ENCODE measurements around the gene DCUN1D2.
"Not testable (repeated sequence)": the region's sequence is repeated elsewhere in the genome, so short reads cannot be mapped to it uniquely, and the experiment has no call there.

Gene DCUN1D2

GRCh38 chr13:113489171-113489548 is 1.4 kb downstream of the DCUN1D2 start:
- DNase-seq: no peak

DNA sequence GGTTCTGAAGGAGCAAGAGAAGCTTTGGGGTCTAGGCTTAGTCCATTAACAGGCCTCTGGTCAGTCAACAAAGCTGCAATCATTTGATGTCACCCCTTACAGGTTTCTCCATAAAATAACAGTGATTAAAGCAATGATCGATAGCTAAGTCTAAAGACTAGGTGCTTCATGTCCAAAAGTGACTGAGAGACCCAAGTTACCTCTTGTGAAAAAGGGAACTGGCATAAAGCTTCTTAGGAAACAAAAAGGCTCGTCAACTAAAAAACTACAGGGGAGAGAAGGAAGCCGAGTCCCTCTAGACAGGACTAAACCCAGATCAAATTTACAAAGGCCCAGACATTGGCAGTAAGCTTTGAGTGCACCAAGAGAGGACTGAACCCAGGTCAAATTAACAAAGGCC is 2.2 kb downstream of the DCUN1D2 start:
- DNase-seq: no peak

DNA sequence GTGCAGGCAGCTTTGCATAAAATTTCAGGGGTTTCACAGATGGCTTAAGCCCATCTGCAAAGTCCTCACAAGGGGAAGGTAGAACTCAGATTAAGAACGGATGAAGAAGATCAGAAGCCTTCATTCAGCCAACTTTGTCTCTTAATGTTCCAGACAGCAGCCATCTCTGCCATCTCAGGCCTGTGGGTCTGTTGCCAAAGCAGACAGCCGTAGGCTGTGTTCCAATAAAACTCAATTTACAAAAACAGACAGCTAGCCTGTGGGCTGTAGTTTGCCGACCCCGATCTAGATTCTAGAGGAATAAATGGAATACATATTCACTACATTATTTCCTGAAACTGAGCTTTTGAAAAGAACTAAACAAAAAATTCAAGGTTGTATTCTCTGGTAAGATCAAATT is 3.8 kb downstream of the DCUN1D2 start:
- no peak for DNase-seq

DNA sequence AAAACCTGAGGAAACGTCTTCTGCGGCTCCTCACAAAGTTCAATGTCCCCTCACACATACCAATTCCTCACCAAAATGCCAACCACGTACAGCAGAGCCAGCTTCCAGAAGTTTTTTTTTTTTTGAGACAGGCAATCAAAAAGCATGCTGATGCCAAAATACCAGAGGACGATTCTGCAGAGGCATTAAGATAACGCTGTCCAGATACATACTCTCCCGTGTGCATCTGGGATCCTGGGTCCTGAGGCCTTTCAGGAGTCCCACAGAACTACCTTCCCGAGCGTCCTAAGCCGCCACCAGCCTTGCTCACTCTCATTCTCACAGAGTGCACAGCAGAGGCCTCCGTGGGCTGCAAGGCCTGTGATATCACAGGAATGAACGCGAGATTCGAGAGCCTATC is 5.0 kb downstream of the DCUN1D2 start:
- DNase-seq: no peak

- DNase-seq: no peak
Measured at GRCh38 chr13:113483504-113484293, 6.8 kb downstream of the DCUN1D2 start.

DNA sequence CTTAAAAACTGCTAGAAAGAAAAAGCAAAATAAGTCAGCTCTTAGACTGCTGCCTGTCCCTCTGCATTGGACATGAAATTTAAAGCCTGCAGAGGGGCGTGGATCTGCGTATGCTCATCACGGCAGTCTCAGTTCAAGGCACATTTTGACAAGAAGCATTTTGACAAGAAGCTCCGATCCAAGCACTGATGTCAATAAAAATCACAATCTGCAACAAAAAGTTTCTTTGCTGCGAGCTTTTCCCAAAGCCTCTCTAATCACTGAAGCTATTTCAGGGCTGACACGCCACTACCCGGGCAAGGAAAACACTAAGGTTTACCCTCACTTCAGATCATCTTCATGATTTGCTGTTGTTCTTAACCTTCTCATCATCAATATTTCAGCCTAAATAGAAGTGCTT is 7.4 kb downstream of the DCUN1D2 start:
- DNase-seq: no peak

GRCh38 chr13:113479179-113479578 is 11.3 kb downstream of the DCUN1D2 start:
- no peak for DNase-seq

- DNase-seq: no peak
Measured at GRCh38 chr13:113477724-113478123, 12.8 kb downstream of the DCUN1D2 start.

DNA sequence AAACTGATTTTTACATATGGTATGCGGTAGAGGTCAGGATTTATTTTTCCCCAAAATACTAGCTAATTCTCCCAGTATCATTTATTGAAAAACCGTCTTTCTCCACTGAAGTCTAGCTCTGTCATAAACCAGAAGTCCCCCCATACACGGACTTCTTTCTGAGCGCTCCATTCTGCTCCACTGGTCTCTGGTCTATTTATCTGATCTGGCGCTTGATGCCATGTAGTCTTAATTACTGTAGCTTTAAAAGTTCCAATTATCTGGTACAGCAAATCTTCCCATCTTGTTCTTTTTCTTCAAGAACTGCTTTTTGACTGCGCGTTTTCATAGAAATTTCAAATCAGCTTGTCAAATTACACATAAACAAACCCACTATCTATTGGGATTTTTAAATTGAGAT is 13.7 kb downstream of the DCUN1D2 start:
- no peak for DNase-seq

- no peak for DNase-seq
Measured at GRCh38 chr13:113475911-113476310, 14.6 kb downstream of the DCUN1D2 start.

GRCh38 chr13:113475280-113475679 is 15.2 kb downstream of the DCUN1D2 start:
- no peak for DNase-seq

GRCh38 chr13:113474179-113474578 is 16.3 kb downstream of the DCUN1D2 start:
- no peak for DNase-seq

- DNase-seq: no peak
Measured at GRCh38 chr13:113472355-113473025, 18.0 kb downstream of the DCUN1D2 start.

DNA sequence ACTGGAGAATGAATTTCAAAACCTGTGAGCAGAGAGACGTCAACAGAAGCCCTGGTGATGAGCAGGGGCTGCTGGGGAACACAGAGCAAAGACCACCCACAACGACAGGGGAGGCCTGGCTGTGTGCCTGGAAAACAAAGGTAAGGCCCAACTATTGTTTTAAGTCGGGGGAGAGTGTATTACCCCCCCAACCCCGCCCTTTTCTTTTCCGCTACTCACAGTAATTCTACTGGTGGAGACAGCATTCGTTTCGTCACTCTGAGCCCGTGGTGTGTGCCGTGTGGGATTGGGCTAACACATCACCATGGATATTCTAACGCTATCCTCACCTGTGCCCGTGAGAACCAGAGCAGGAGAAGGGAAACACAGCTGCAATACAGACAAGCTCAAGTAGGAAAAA is 18.7 kb downstream of the DCUN1D2 start:
- no peak for DNase-seq

DNA sequence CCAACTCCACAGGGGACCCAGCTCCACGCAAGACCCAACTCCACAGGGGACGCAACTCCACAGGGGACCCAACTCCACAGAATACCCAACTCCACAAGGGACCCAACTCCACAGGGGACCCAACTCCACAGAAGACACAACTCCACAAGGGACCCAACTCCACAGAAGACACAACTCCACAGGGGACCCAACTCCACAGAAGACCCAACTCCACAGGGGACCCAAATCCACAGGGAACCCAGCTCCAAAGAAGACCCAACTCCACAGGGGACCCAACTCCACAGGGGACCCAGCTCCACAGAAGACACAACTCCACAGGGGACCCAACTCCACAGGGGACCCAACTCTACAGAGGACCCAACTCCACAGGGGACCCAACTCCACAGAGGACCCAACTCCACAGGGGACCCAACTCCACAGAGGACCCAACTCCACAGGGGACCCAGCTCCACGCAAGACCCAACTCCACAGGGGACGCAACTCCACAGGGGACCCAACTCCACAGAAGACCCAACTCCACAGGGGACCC is 19.8 kb downstream of the DCUN1D2 start:
- not testable (repeated sequence) for DNase-seq

- DNase-seq: no peak
Measured at GRCh38 chr13:113470073-113470472, 20.4 kb downstream of the DCUN1D2 start.

GRCh38 chr13:113469582-113469981 is 20.9 kb downstream of the DCUN1D2 start:
- no peak for DNase-seq

GRCh38 chr13:113468472-113469201 is 21.9 kb downstream of the DCUN1D2 start:
- DNase-seq: no peak

GRCh38 chr13:113468029-113468428 is 22.5 kb downstream of the DCUN1D2 start:
- no peak for DNase-seq

GRCh38 chr13:113466383-113466782 is 24.1 kb downstream of the DCUN1D2 start:
- no peak for DNase-seq

- no peak for DNase-seq
Measured at GRCh38 chr13:113465300-113465699, 25.2 kb downstream of the DCUN1D2 start.

DNA sequence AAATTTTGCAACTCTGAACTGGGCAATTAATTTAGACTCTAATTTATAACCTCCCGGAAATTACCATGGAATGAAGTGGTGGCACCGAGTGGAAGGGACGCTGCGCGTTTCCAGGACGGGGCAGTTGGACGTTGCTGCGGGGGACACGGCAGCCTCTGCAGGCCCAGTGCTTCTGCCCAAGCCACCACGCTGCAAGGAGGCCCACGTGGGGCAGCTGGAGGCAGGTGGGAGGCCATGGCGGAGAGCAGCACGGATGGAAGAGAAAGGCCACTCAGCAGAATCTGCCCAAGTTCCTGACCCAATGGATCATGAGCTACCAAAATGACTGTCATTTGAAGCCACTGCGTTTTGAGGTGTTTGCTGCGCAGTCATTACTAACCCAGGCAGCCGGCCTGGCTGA is 26.0 kb downstream of the DCUN1D2 start:
- DNase-seq: no peak

DNA sequence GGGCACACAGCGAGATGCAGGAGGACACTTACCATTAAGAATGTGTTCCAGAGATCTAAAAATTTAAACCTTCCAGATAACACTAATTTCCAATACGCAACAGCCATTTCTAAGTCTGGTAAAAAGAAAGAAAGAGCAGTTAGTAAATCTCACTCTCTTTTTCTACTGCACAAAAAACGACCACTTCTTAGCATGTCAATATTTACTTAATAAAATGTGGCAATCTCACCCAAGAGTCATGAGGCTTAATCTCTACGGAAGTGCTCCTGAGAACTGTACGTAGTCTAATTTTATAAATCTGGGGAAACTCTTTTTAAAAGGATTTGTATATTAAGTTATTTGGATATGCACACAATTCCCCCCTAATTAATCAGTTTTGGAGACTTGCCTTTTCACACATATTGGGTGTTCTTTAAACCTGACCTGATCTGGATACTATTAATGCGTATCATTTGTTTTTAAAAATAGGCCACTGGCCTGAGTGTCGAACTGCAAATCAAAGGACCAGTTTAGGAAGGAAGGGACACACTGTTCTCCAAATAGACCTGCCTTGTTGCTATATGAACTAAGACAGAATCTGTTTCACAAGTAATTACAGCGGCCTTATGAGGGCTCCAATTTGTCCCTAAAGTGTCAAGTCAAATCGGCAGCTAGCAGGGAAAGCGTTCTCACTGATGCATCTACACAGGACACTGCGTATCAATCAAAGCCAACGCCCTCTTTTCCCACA is 29.3 kb downstream of the DCUN1D2 start:
- no peak for DNase-seq

Measured in amniotic stem cell (primary cell).